Measurements from ENCODE around the gene LCE1B. TPM values are rescaled to one million over a fixed set of nuclear protein-coding genes. Genes with fewer than 3 reads are reported as not detected.

Gene LCE1B
- total and polyA plus RNA-seq, 8 donors = not detected

- no peak overlapping the region for H3K4me3 ChIP-seq
- no peak overlapping the region for H3K27ac ChIP-seq
- H3K36me3 ChIP-seq = no peaks in the 10 kb centered on the region
- intact Hi-C loops (cut with DNase I) = no loop called here
- no peak for DNase-seq
- H3K9me3 ChIP-seq = no peaks in the 10 kb centered on the region
- TF ChIP-seq, protein P1, sequence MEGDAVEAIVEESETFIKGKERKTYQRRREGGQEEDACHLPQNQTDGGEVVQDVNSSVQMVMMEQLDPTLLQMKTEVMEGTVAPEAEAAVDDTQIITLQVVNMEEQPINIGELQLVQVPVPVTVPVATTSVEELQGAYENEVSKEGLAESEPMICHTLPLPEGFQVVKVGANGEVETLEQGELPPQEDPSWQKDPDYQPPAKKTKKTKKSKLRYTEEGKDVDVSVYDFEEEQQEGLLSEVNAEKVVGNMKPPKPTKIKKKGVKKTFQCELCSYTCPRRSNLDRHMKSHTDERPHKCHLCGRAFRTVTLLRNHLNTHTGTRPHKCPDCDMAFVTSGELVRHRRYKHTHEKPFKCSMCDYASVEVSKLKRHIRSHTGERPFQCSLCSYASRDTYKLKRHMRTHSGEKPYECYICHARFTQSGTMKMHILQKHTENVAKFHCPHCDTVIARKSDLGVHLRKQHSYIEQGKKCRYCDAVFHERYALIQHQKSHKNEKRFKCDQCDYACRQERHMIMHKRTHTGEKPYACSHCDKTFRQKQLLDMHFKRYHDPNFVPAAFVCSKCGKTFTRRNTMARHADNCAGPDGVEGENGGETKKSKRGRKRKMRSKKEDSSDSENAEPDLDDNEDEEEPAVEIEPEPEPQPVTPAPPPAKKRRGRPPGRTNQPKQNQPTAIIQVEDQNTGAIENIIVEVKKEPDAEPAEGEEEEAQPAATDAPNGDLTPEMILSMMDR (IDR thresholded peaks at IDR 0.05) = no peak
- ATAC-seq = no peak
- no peaks in the 10 kb centered on the region for H3K4me1 ChIP-seq
- H3K27me3 ChIP-seq = peaks cover 0 to 4% of the 10 kb centered on the region in 2 donors
These were observed 46.3 kb downstream of the LCE1B start for GRCh38 chr1:152858062-152858461.

- no peaks in the 10 kb centered on the region for H3K9me3 ChIP-seq
- intact Hi-C loops (cut with DNase I) = no loop called here
- ATAC-seq (no peak), DNase-seq (no peak)
- peaks cover 0 to 4% of the 10 kb centered on the region in 2 donors for H3K27me3 ChIP-seq
- TF ChIP-seq, protein P1 (IDR thresholded peaks at IDR 0.05) = no peak
- H3K36me3 ChIP-seq = no peaks in the 10 kb centered on the region
- H3K4me3 ChIP-seq = no peak within 1 kb of the TSS
- H3K4me1 ChIP-seq = no peaks in the 10 kb centered on the region
- no peak within 1 kb of the TSS for H3K27ac ChIP-seq
These were observed 47.9 kb downstream of the LCE1B start, which contains the start of gene LCE7A for GRCh38 chr1:152859696-152860095. Gene LCE7A (plus strand): TSS chr1:152859996. CDS start chr1:152860698, 702 bp downstream.

- intact Hi-C loops (cut with DNase I) = no loop called here
- H3K9me3 ChIP-seq = no peaks in the 10 kb centered on the region
These were observed 48.4 kb downstream of the LCE1B start for GRCh38 chr1:152860129-152860528.

DNA sequence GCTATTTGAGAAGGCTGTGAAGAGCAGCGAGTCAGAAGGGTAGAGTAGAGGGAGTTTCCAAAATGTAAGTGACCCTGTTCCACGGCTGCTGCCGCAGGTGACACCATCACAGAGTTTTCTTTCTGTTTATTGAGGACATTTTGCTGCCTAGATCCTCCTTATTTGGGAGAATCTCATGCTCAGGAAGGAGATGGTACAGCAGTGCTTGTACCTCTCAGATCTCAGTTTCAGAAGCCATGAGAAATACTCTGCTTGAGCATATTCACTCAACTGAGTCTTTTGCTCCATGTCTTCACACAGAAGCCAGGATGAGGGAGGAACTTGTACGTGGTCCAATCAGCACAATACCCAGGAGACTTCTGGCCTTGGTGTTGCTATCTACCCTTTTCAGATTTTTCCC lies 49.6 kb downstream of the LCE1B start:
- no peaks in the 10 kb centered on the region for H3K9me3 ChIP-seq
- H3K4me1 ChIP-seq = no peaks in the 10 kb centered on the region
- TF ChIP-seq, protein P1 (IDR thresholded peaks at IDR 0.05) = no peak
- peaks cover 0 to 4% of the 10 kb centered on the region in 2 donors for H3K27me3 ChIP-seq
- intact Hi-C loops (cut with DNase I) = no loop called here
- DNase-seq (no peak), ATAC-seq (no peak)
- H3K27ac ChIP-seq = no peak overlapping the region
- H3K4me3 ChIP-seq = no peak overlapping the region
- H3K36me3 ChIP-seq = no peaks in the 10 kb centered on the region

More at GRCh38 chr1:152860129-152860528, 48.4 kb downstream of the LCE1B start:
- no peaks in the 10 kb centered on the region for H3K36me3 ChIP-seq
- ATAC-seq = no peak
- no peak for DNase-seq
- TF ChIP-seq, protein P1 (IDR thresholded peaks at IDR 0.05) = no peak
- peaks cover 0 to 4% of the 10 kb centered on the region in 2 donors for H3K27me3 ChIP-seq
- H3K4me1 ChIP-seq = no peaks in the 10 kb centered on the region
- H3K27ac ChIP-seq = no peak overlapping the region
- no peak overlapping the region for H3K4me3 ChIP-seq

Other genes with a start within 250 kb of the LCE1B start
- gene LCE3E, start 245.2 kb upstream of the LCE1B start, total RNA-seq = not detected
- gene LCE3E, start 245.2 kb upstream of the LCE1B start, polyA plus RNA-seq (ENCODE audit: insufficient read length in 6 of 6) = not detected
- not detected for gene LCE3D, start 231.5 kb upstream of the LCE1B start, total RNA-seq
- not detected for gene LCE3D, start 231.5 kb upstream of the LCE1B start, polyA plus RNA-seq (ENCODE audit: insufficient read length in 6 of 6)
- gene LCE3C, start 211.7 kb upstream of the LCE1B start, total RNA-seq = not detected
- not detected for gene LCE3C, start 211.7 kb upstream of the LCE1B start, polyA plus RNA-seq (ENCODE audit: insufficient read length in 6 of 6)
- not detected for gene LCE3B, start 198.2 kb upstream of the LCE1B start, total RNA-seq
- gene LCE3B, start 198.2 kb upstream of the LCE1B start, polyA plus RNA-seq (ENCODE audit: insufficient read length in 6 of 6) = not detected
- not detected for gene LCE3A, start 188.9 kb upstream of the LCE1B start, total RNA-seq
- gene LCE3A, start 188.9 kb upstream of the LCE1B start, polyA plus RNA-seq (ENCODE audit: insufficient read length in 6 of 6) = not detected
- gene LCE2D, start 148.6 kb upstream of the LCE1B start, total RNA-seq = not detected
- gene LCE2D, start 148.6 kb upstream of the LCE1B start, polyA plus RNA-seq (ENCODE audit: insufficient read length in 6 of 6) = not detected
- not detected for gene LCE2C, start 136.7 kb upstream of the LCE1B start, total RNA-seq
- not detected for gene LCE2C, start 136.7 kb upstream of the LCE1B start, polyA plus RNA-seq (ENCODE audit: insufficient read length in 6 of 6)
- not detected for gene LCE2B, start 125.8 kb upstream of the LCE1B start, total RNA-seq
- gene LCE2B, start 125.8 kb upstream of the LCE1B start, polyA plus RNA-seq (ENCODE audit: insufficient read length in 6 of 6) = not detected
- gene LCE2A, start 113.6 kb upstream of the LCE1B start, total RNA-seq = not detected
- not detected for gene LCE2A, start 113.6 kb upstream of the LCE1B start, polyA plus RNA-seq (ENCODE audit: insufficient read length in 6 of 6)
- not detected for gene LCE4A, start 103.8 kb upstream of the LCE1B start, total RNA-seq
- not detected for gene LCE4A, start 103.8 kb upstream of the LCE1B start, polyA plus RNA-seq (ENCODE audit: insufficient read length in 6 of 6)
- not detected for gene KPRP, start 53.9 kb upstream of the LCE1B start, total RNA-seq
- gene KPRP, start 53.9 kb upstream of the LCE1B start, polyA plus RNA-seq (ENCODE audit: insufficient read length in 6 of 6) = not detected
- not detected for gene LCE1F, start 36.8 kb upstream of the LCE1B start, total RNA-seq
- not detected for gene LCE1F, start 36.8 kb upstream of the LCE1B start, polyA plus RNA-seq (ENCODE audit: insufficient read length in 6 of 6)
- not detected for gene LCE1E, start 25.7 kb upstream of the LCE1B start, total RNA-seq
- gene LCE1E, start 25.7 kb upstream of the LCE1B start, polyA plus RNA-seq (ENCODE audit: insufficient read length in 6 of 6) = not detected
- gene LCE1D, start 15.2 kb upstream of the LCE1B start, total RNA-seq = not detected
- gene LCE1D, start 15.2 kb upstream of the LCE1B start, polyA plus RNA-seq (ENCODE audit: insufficient read length in 6 of 6) = not detected
- not detected for gene LCE1C, start 5.3 kb upstream of the LCE1B start, total RNA-seq
- gene LCE1C, start 5.3 kb upstream of the LCE1B start, polyA plus RNA-seq (ENCODE audit: insufficient read length in 6 of 6) = not detected
- gene LCE1A, start 15.5 kb downstream of the LCE1B start, total RNA-seq = not detected
- gene LCE1A, start 15.5 kb downstream of the LCE1B start, polyA plus RNA-seq (ENCODE audit: insufficient read length in 6 of 6) = not detected
- not detected for gene LCE6A, start 30.9 kb downstream of the LCE1B start, total RNA-seq
- not detected for gene LCE6A, start 30.9 kb downstream of the LCE1B start, polyA plus RNA-seq (ENCODE audit: insufficient read length in 6 of 6)
- gene LCE7A, start 48.0 kb downstream of the LCE1B start, total RNA-seq = not detected
- gene LCE7A, start 48.0 kb downstream of the LCE1B start, polyA plus RNA-seq (ENCODE audit: insufficient read length in 6 of 6) = not detected
- not detected for gene SMCP, start 66.4 kb downstream of the LCE1B start, total RNA-seq
- not detected for gene SMCP, start 66.4 kb downstream of the LCE1B start, polyA plus RNA-seq (ENCODE audit: insufficient read length in 6 of 6)
- gene IVL, start 96.6 kb downstream of the LCE1B start, total RNA-seq = under 1 TPM in 1 of 2 donors, not detected in 1; 0.12 TPM
- not detected for gene IVL, start 96.6 kb downstream of the LCE1B start, polyA plus RNA-seq (ENCODE audit: insufficient read length in 6 of 6)
- not detected for gene SPRR5, start 135.2 kb downstream of the LCE1B start, total RNA-seq
- not detected for gene SPRR5, start 135.2 kb downstream of the LCE1B start, polyA plus RNA-seq (ENCODE audit: insufficient read length in 6 of 6)
- not detected for gene SPRR4, start 158.7 kb downstream of the LCE1B start, total RNA-seq
- gene SPRR4, start 158.7 kb downstream of the LCE1B start, polyA plus RNA-seq (ENCODE audit: insufficient read length in 6 of 6) = not detected
- gene SPRR1A, start 172.1 kb downstream of the LCE1B start, total RNA-seq = not detected
- not detected for gene SPRR1A, start 172.1 kb downstream of the LCE1B start, polyA plus RNA-seq (ENCODE audit: insufficient read length in 6 of 6)
- gene SPRR3, start 189.8 kb downstream of the LCE1B start, total RNA-seq = not detected
- under 1 TPM in 4 of 6 donors, not detected in 2; 0.24 to 0.55 (median 0.29) TPM for gene SPRR3, start 189.8 kb downstream of the LCE1B start, polyA plus RNA-seq (ENCODE audit: insufficient read length in 6 of 6)
- under 1 TPM in 1 of 2 donors, not detected in 1; 0.73 TPM for gene SPRR1B, start 219.2 kb downstream of the LCE1B start, total RNA-seq
- under 1 TPM in 1 of 6 donors, not detected in 5; 0.24 TPM for gene SPRR1B, start 219.2 kb downstream of the LCE1B start, polyA plus RNA-seq (ENCODE audit: insufficient read length in 6 of 6)
- not detected for gene SPRR2D, start 229.1 kb downstream of the LCE1B start, total RNA-seq
- not detected for gene SPRR2D, start 229.1 kb downstream of the LCE1B start, polyA plus RNA-seq (ENCODE audit: insufficient read length in 6 of 6)
- gene SPRR2A, start 245.5 kb downstream of the LCE1B start, total RNA-seq = not detected
- gene SPRR2A, start 245.5 kb downstream of the LCE1B start, polyA plus RNA-seq (ENCODE audit: insufficient read length in 6 of 6) = not detected

Measured in left lung (tissue), 10 donors.